GM19239 (cell line): ENCODE measurements around the gene ZNF407.
"Not testable (repeated sequence)": the region's sequence is repeated elsewhere in the genome, so short reads cannot be mapped to it uniquely, and the experiment has no call there.

ENCODE experiments used
- DNase-seq: peaks from one replicate; pipeline ENCODE4 v3.0.0; 2011; ENCODE audit warnings: low spot score; ENCODE audit not compliant: insufficient read length
- FAIRE-seq: peaks from 2 replicates; lab custom pipeline; 2011; peaks lifted over from hg19 to GRCh38; lab: Jason Lieb, UNC

The ZNF407 gene

GRCh38 chr18:74597662-74598349 lies at the start of gene ZNF407:
TSS of gene ZNF407 (plus strand) at chr18:74597870. CDS start at chr18:74631020, 33,150 bp downstream.
- DNase-seq (peak; percentile 72), FAIRE-seq (peak; percentile 89)

GRCh38 chr18:74549591-74550104 lies 48.0 kb upstream of the ZNF407 start:
- FAIRE-seq (no peak), DNase-seq (no peak)

GRCh38 chr18:74550886-74551285 lies 46.8 kb upstream of the ZNF407 start:
- no peak for DNase-seq
- FAIRE-seq, result no peak

- FAIRE-seq, result no peak
Measured at GRCh38 chr18:74551452-74551851, 46.2 kb upstream of the ZNF407 start.

GRCh38 chr18:74551936-74552555 lies 45.6 kb upstream of the ZNF407 start:
- DNase-seq, result peak; percentile 84
- FAIRE-seq, result peak; percentile 89

More at GRCh38 chr18:74551452-74551851, 46.2 kb upstream of the ZNF407 start:
- no peak for DNase-seq

GRCh38 chr18:74556126-74556525 lies 41.5 kb upstream of the ZNF407 start:
- FAIRE-seq (no peak), DNase-seq (no peak)

GRCh38 chr18:74558096-74558495 lies 39.6 kb upstream of the ZNF407 start:
- no peak for FAIRE-seq
- DNase-seq, result no peak

GRCh38 chr18:74562131-74562730 lies 35.4 kb upstream of the ZNF407 start:
- DNase-seq, result no peak
- FAIRE-seq, result no peak

- no peak for FAIRE-seq
Measured at GRCh38 chr18:74562775-74563174, 34.9 kb upstream of the ZNF407 start.

GRCh38 chr18:74563999-74564398 lies 33.7 kb upstream of the ZNF407 start:
- DNase-seq, result no peak
- no peak for FAIRE-seq

More at GRCh38 chr18:74562775-74563174, 34.9 kb upstream of the ZNF407 start:
- no peak for DNase-seq

GRCh38 chr18:74565164-74565563 lies 32.5 kb upstream of the ZNF407 start:
- DNase-seq, result not testable (repeated sequence)

GRCh38 chr18:74565993-74566392 lies 31.7 kb upstream of the ZNF407 start:
- not testable (repeated sequence) for FAIRE-seq, DNase-seq

More at GRCh38 chr18:74565164-74565563, 32.5 kb upstream of the ZNF407 start:
- FAIRE-seq, result not testable (repeated sequence)

- DNase-seq (no peak), FAIRE-seq (no peak)
Measured at GRCh38 chr18:74567822-74568221, 29.8 kb upstream of the ZNF407 start.

GRCh38 chr18:74569401-74569800 lies 28.3 kb upstream of the ZNF407 start:
- FAIRE-seq, result no peak

GRCh38 chr18:74570266-74570665 lies 27.4 kb upstream of the ZNF407 start:
- FAIRE-seq, result no peak
- DNase-seq, result no peak

More at GRCh38 chr18:74569401-74569800, 28.3 kb upstream of the ZNF407 start:
- no peak for DNase-seq

GRCh38 chr18:74571895-74572680 lies 25.6 kb upstream of the ZNF407 start:
- DNase-seq (no peak), FAIRE-seq (no peak)

GRCh38 chr18:74573053-74573452 lies 24.6 kb upstream of the ZNF407 start:
- no peak for DNase-seq
- no peak for FAIRE-seq

GRCh38 chr18:74574916-74575315 lies 22.8 kb upstream of the ZNF407 start:
- FAIRE-seq, result no peak
- no peak for DNase-seq

- DNase-seq (no peak), FAIRE-seq (no peak)
Measured at GRCh38 chr18:74577019-74577418, 20.7 kb upstream of the ZNF407 start.

- no peak for DNase-seq
- FAIRE-seq, result no peak
Measured at GRCh38 chr18:74579496-74580065, 18.1 kb upstream of the ZNF407 start.
